K562 (cell line): ENCODE results near the gene RBPJ. TPM values are rescaled to one million over a fixed set of nuclear protein-coding genes. Genes with fewer than 3 reads are reported as not detected.
A peak's percentile ranks its signal among the peaks of the same experiment; 100 is the strongest.

Source experiments
- ATAC-seq: fragments of 200-7000 bp; cut with Tn5 transposase; 3 replicates; pipeline ENCODE4 v1.9.1; 2020; ENCODE audit warnings: moderate library complexity
- BruUV-seq: library from RNA; stranded (reverse); fragments of 400-500 nt; replicated peaks from 2 replicates; lab custom pipeline; 2021; lab: Mats Ljungman, UMichigan
- CTCF ChIA-PET: fragments of 300-600 bp; formaldehyde crosslinking; extraction: SDS; loops from one replicate; lab custom pipeline; 2021; ENCODE audit warnings: low intra/inter-chr PET ratio; lab: Yijun Ruan, JAX
- POLR2A ChIA-PET: fragments of 300-600, 350-650 bp; sonication (Branson Sonifier 250); formaldehyde crosslinking; extraction: SDS; loops from one replicate; lab custom pipeline; 2021; ENCODE audit warnings: antibody characterized with exemption, inconsistent platforms; lab: Yijun Ruan, JAX
- DNase-seq, 4 experiments: peaks; one replicate each; pipeline versions ENCODE4 v3.0.0 to v3.0.0-alpha.2; 2011 to 2018; ENCODE audit warnings: low spot score in 3 of 4, mixed read lengths in 3 of 4; ENCODE audit errors: extremely low read depth in 1 of 4
- FAIRE-seq: peaks from 2 replicates; lab custom pipeline; 2011; peaks lifted over from hg19 to GRCh38; lab: Jason Lieb, UNC
- H2AFZ ChIP-seq: 2 replicates; pipeline ENCODE4 v1.6.0; 2011; ENCODE audit warnings: low read depth, low read length, control low read depth, inconsistent platforms
- H3K27ac ChIP-seq: fragments of 200-600 bp; 3 replicates; pipeline ENCODE4 v1.8.0; 2011; ENCODE audit warnings: low read depth, mild to moderate bottlenecking, control low read depth, inconsistent platforms, low read length, moderate library complexity, mixed read lengths; ENCODE audit errors: extremely low read depth
- H3K27me3 ChIP-seq, 2 experiments: fragments of 300-600 bp in 1 of 2; 2 replicates in 1 of 2; 3 replicates in 1 of 2; pipeline versions ENCODE4 v1.6.0 to v1.8.0; 2011; ENCODE audit warnings: inconsistent platforms in 2 of 2, low read length in 2 of 2, mild to moderate bottlenecking in 1 of 2, mixed read lengths in 1 of 2, moderate library complexity in 1 of 2; ENCODE audit not compliant: control insufficient read depth in 2 of 2, insufficient read depth in 2 of 2
- H3K36me3 ChIP-seq: fragments of 300-600 bp; 3 replicates; pipeline ENCODE4 v1.8.0; 2011; ENCODE audit warnings: mild to moderate bottlenecking, low read length, inconsistent platforms; ENCODE audit not compliant: control insufficient read depth, insufficient read depth
- H3K4me1 ChIP-seq, 2 experiments: fragments of 200-600 bp in 1 of 2; replicated peaks in 1 of 2; 2 replicates in 1 of 2; 3 replicates in 1 of 2; pipeline versions ENCODE4 v1.5.1 to v1.8.0; 2011; ENCODE audit warnings: inconsistent platforms in 2 of 2, low read length in 2 of 2, mild to moderate bottlenecking in 1 of 2, mixed read lengths in 1 of 2, moderate library complexity in 1 of 2; ENCODE audit not compliant: control insufficient read depth in 2 of 2, insufficient read depth in 2 of 2
- H3K4me2 ChIP-seq: 2 replicates; pipeline ENCODE4 v1.6.1; 2011; ENCODE audit warnings: low read length, control low read depth, inconsistent platforms, mixed read lengths; ENCODE audit not compliant: insufficient read depth
- H3K4me3 ChIP-seq: fragments of 200-600 bp; sonication (generic), shearing (Covaris generic); 2 replicates; pipeline ENCODE4 v1.5.1; 2016; ENCODE audit warnings: control low read depth, inconsistent platforms
- H3K79me2 ChIP-seq: fragments of 200-600 bp; 3 replicates; pipeline ENCODE4 v1.8.0; 2011; ENCODE audit warnings: low read length, inconsistent platforms; ENCODE audit not compliant: control insufficient read depth, insufficient read depth
- H3K9ac ChIP-seq, 2 experiments: 2 replicates each; pipeline versions ENCODE4 v1.6.0 to v1.6.1; 2011; ENCODE audit warnings: low read depth in 2 of 2, low read length in 2 of 2, control low read depth in 1 of 2, inconsistent platforms in 1 of 2, mild to moderate bottlenecking in 1 of 2, mixed read lengths in 1 of 2; ENCODE audit not compliant: insufficient read depth in 1 of 2
- H3K9me1 ChIP-seq: one replicate; pipeline ENCODE4 v1.6.0; 2011; ENCODE audit warnings: inconsistent platforms, mild to moderate bottlenecking, low read length, moderate library complexity; ENCODE audit not compliant: control insufficient read depth, insufficient read depth
- H3K9me3 ChIP-seq: replicated peaks from 2 replicates; pipeline ENCODE4 v1.5.1; 2011; ENCODE audit warnings: low read depth, low read length, inconsistent platforms; ENCODE audit not compliant: control insufficient read depth, insufficient read depth
- H4K20me1 ChIP-seq: replicated peaks from 2 replicates; pipeline ENCODE4 v1.6.1; 2011; ENCODE audit warnings: low read length, inconsistent platforms, mixed read lengths; ENCODE audit not compliant: control insufficient read depth, insufficient read depth
- ARID4B ChIP-seq: sonication (generic); formaldehyde crosslinking; IDR thresholded peaks from 2 replicates; pipeline ENCODE4 v1.8.0; 2022; ENCODE audit warnings: mild to moderate bottlenecking, missing genetic modification reagents
- BRF2 ChIP-seq: IDR thresholded peaks from 3 replicates; pipeline ENCODE4 v1.6.1; 2011; ENCODE audit warnings: borderline replicate concordance, mild to moderate bottlenecking; ENCODE audit not compliant: insufficient read length, insufficient read depth
- C11orf30 ChIP-seq: fragments of 450-650 bp; IDR thresholded peaks from 2 replicates; pipeline ENCODE4 v1.6.1; 2016; ENCODE audit warnings: low read depth, mild to moderate bottlenecking
- MAFF ChIP-seq: IDR thresholded peaks from 2 replicates; pipeline ENCODE4 v1.6.1; 2012; ENCODE audit warnings: low read length, improper control_type of control experiment
- MAFG ChIP-seq: fragments of 450-650 bp; conservative IDR thresholded peaks from 2 replicates; pipeline ENCODE4 v1.6.1; 2016; ENCODE audit warnings: missing genetic modification characterization, missing compliant biosample characterization
- MAFK ChIP-seq: IDR thresholded peaks from 2 replicates; pipeline ENCODE4 v1.6.1; 2011; ENCODE audit warnings: low read length, improper control_type of control experiment
- NCOA2 ChIP-seq, 2 experiments: fragments of 450-650 bp; IDR thresholded peaks; 2 replicates each; pipeline ENCODE4 v1.6.1; 2018; ENCODE audit warnings: mild to moderate bottlenecking in 2 of 2, moderate library complexity in 1 of 2; ENCODE audit not compliant: partially characterized antibody in 2 of 2
- PHB2 ChIP-seq: fragments of 450-650 bp; IDR thresholded peaks from 2 replicates; pipeline ENCODE4 v1.6.1; 2017; ENCODE audit warnings: low read depth
- PKNOX1 ChIP-seq: fragments of 450-650 bp; IDR thresholded peaks from 2 replicates; pipeline ENCODE4 v1.6.1; 2016
- TAF7 ChIP-seq: fragments of 450-650 bp; IDR thresholded peaks from 2 replicates; pipeline ENCODE4 v1.6.1; 2016; ENCODE audit warnings: missing genetic modification characterization, missing compliant biosample characterization
- ZNF316 ChIP-seq: fragments of 450-650 bp; IDR thresholded peaks from 2 replicates; pipeline ENCODE4 v1.6.1; 2016
- WGBS: fragments of 100-300 bp; shearing (Covaris generic); methylation state at CpG from one replicate; pipeline ENCODE4 v1.1.6; 2016; ENCODE audit warnings: low coverage, mixed read lengths; ENCODE audit not compliant: insufficient coverage; ENCODE audit errors: missing lambda C conversion rate; 5-methylcytosine and 5-hydroxymethylcytosine counted together
- in situ Hi-C: fragments of 300-500 bp; cut with MboI; formaldehyde crosslinking; loops from 4 replicates; pipeline ENCODE4 v1.15.0; 2018; ENCODE audit warnings: inconsistent platforms, mixed read lengths
- intact Hi-C: fragments of 100-400 bp; cut with micrococcal nuclease; formaldehyde crosslinking; loops from 2 replicates; pipeline ENCODE4 v1.14.2; 2022
- polyA plus RNA-seq, 8 experiments: library from polyadenylated mRNA; depleted of rRNA in 4 of 8; stranded (reverse) in 5 of 8; unstranded in 3 of 8; fragments of >200 nt; fragmentation: Nextera tagmentation in 2 of 8; fragmentation: Illumina TruSeq in 1 of 8; extraction: Ambion mirVana in 2 of 8; extraction: Trizol in 1 of 8; gene quantifications; 2 replicates each; pipeline versions ENCODE4 v1.2.1 to v1.2.3, GENCODE V29; 2011 to 2014; ENCODE audit warnings: inconsistent platforms in 1 of 8, missing spikeins in 1 of 8
- total RNA-seq, 7 experiments: library from RNA; depleted of rRNA in 6 of 7; stranded (reverse); fragments of >200 nt in 6 of 7; fragmentation: Illumina TruSeq in 2 of 7; extraction: Trizol in 2 of 7; gene quantifications; 2 replicates each; pipeline versions ENCODE4 v1.2.1 to v1.2.3, GENCODE V29; 2011 to 2021; ENCODE audit warnings: low replicate concordance in 1 of 7

Gene RBPJ
- total and polyA plus RNA-seq, 9 of the 15 experiments (the other 6 are each of a cell fraction or from before 2014, with no cell fraction given) = 17.2 to 49.4 (median 33.8) TPM

GRCh38 chr4:26425953-26426352 lies 105.1 kb downstream of the RBPJ start:
- Histone ChIP-seq H3K9me3 (no peaks in the 10 kb centered on the region), H3K9ac (no peak overlapping the region), H2AFZ (no peak overlapping the region), H3K4me1 (no peaks in the 10 kb centered on the region), H3K27ac (no peak overlapping the region), H4K20me1 (no peaks in the 10 kb centered on the region), H3K36me3 (peaks cover 49% of the 10 kb centered on the region; the same call in 2 of the 3 replicates), H3K4me3 (no peak overlapping the region), H3K9me1 (no peaks in the 10 kb centered on the region), H3K27me3 (no peaks in the 10 kb centered on the region), H3K4me2 (no peak overlapping the region), H3K79me2 (no peaks in the 10 kb centered on the region)
- peak; percentile 55 for TF ChIP-seq C11orf30
- no peak for TF ChIP-seq TAF7 (tag)
- TF ChIP-seq MAFG (tag) = peak; percentile 38; the same call in 1 of the 2 replicates
- TF ChIP-seq NCOA2 (IDR thresholded peaks at IDR 0.05; ENCODE audit: partially characterized antibody in 2 of 2) = no peak
- peak; percentile 53 for TF ChIP-seq MAFF
- TF ChIP-seq PHB2 = no peak
- TF ChIP-seq ZNF316 = peak; percentile 85
- peak; percentile 57; the same call in 1 of the 2 replicates for TF ChIP-seq MAFK
- intact Hi-C loops (no loop called here), in situ Hi-C loops (no loop called here)
- FAIRE-seq (no peak), DNase-seq (no peak), ATAC-seq (no peak)
- CTCF ChIA-PET = no interaction called here
- POLR2A ChIA-PET = no interaction called here
- whole genome bisulfite sequencing = 91% methylated on average over 1 of the region's 1 CpG
- no TSS peak for BruUV-seq

- Histone ChIP-seq H3K9ac (no peak overlapping the region), H3K4me2 (no peak overlapping the region), H3K36me3 (peaks cover 44% of the 10 kb centered on the region; the same call in 2 of the 3 replicates), H3K27me3 (no peaks in the 10 kb centered on the region), H3K79me2 (no peaks in the 10 kb centered on the region), H3K9me3 (no peaks in the 10 kb centered on the region), H3K4me1 (no peaks in the 10 kb centered on the region), H3K9me1 (no peaks in the 10 kb centered on the region), H4K20me1 (no peaks in the 10 kb centered on the region), H3K4me3 (no peak overlapping the region), H2AFZ (no peak overlapping the region), H3K27ac (no peak overlapping the region)
- FAIRE-seq = no peak
- ChIA-PET CTCF (no interaction called here), POLR2A (no interaction called here)
- in situ Hi-C loops (no loop called here), intact Hi-C loops (no loop called here)
- 92% methylated on average over 4 of the region's 4 CpGs for WGBS
- DNase-seq = no peak
- BruUV-seq = no TSS peak
- no peak for ATAC-seq
- TF ChIP-seq ARID4B (CRISPR knock-in tag) (no peak), PKNOX1 (no peak), BRF2 (no peak)
These were observed 106.1 kb downstream of the RBPJ start for GRCh38 chr4:26426892-26427291.
